Measurements from ENCODE around the gene CDCP2. TPM values are rescaled to one million over a fixed set of nuclear protein-coding genes. Genes with fewer than 3 reads are reported as not detected.

The CDCP2 gene
- total RNA-seq, 4 donors from 2014 or later, result 0.19 TPM; not detected in 3

DNA sequence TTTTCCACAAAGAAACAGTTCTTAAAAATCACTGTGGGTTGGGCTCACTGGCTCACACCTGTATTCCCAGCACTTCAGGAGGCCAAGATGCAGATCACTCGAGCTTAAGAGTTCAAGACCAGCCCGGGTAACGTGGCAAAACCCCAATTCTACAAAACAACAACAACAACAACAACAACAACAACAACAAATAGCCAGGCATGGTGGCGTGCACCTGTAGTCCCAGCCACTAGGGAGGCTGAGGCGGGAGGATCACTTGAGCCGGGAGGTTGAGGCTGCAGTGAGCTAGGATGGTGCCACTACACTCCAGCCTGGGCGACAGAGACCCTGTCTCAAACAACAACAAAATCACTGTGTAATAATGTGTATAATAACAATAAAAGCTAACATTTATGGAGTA is 40.8 kb downstream of the CDCP2 start:
- WGBS, 2 donors, result 84 to 85% methylated on average over 7 of the region's 7 CpGs
- H3K36me3 ChIP-seq, result no peaks in the 10 kb centered on the region
- no peak for DNase-seq
- TF ChIP-seq POLR2A (IDR thresholded peaks at IDR 0.05) (no peak), CTCF (IDR thresholded peaks at IDR 0.05) (no peak)
- H3K9me3 ChIP-seq, result no peaks in the 10 kb centered on the region
- intact Hi-C loops (cut with DNase I), result no loop called here
- no peaks in the 10 kb centered on the region for H3K27me3 ChIP-seq
- no peaks in the 10 kb centered on the region for H3K4me1 ChIP-seq
- no peak overlapping the region for H3K4me3 ChIP-seq
- no peak overlapping the region for H3K27ac ChIP-seq

DNA sequence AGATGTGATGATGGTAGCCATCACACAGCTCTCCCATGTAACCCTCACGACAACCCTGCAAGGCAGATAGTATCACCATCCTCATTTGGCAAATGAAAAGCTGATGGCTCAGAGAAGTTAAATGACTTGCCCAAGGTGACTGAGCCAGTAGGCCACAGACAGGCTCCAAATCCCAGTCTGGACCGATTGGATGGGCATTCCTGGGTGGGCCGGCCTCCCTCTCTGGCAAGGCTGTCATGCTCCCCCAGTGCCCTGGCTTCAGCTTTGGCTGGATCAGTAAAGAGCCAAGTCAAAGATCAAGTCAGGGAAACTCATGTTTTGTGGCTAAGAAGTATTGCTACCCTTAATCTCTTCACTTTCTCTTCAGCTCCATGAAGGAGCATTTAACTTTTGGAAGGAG is 41.2 kb downstream of the CDCP2 start:
- 100% methylated on average over 1 to 2 of the region's 3 CpGs for WGBS, 2 donors
- intact Hi-C loops (cut with DNase I), result no loop called here
- TF ChIP-seq POLR2A (IDR thresholded peaks at IDR 0.05) (no peak), CTCF (IDR thresholded peaks at IDR 0.05) (no peak)
- no peak for DNase-seq
- H3K36me3 ChIP-seq, result no peaks in the 10 kb centered on the region
- no peaks in the 10 kb centered on the region for H3K4me1 ChIP-seq
- H3K27me3 ChIP-seq, result no peaks in the 10 kb centered on the region
- no peaks in the 10 kb centered on the region for H3K9me3 ChIP-seq
- H3K27ac ChIP-seq, result no peak overlapping the region
- no peak overlapping the region for H3K4me3 ChIP-seq

DNA sequence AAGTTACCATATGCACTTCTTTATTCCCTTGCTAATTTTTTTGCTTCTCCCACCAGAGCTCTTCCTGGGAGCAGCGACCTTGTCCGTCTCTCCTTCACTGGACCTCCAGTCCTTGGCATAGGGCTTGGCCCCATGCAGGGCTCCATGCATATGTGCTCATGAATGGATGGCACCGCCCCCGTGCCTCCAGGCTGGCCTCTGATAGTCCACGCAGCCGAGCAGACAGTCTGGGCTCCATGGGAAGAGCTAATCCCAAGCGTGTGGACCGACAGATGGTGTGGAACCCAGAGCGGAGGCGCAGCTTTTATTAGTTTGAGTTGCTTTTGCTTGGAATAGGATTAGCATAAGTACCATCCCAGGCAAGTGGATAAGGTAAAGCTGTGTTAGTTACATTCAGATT is 41.8 kb downstream of the CDCP2 start:
- WGBS, 2 donors, result 89 to 100% methylated on average over 2 to 7 of the region's 10 CpGs
- no peaks in the 10 kb centered on the region for H3K27me3 ChIP-seq
- no peak for TF ChIP-seq POLR2A (IDR thresholded peaks at IDR 0.05)
- no peak for TF ChIP-seq CTCF (IDR thresholded peaks at IDR 0.05)

GRCh38 chr1:54109129-54110090 is 43.4 kb downstream of the CDCP2 start:
- 77 to 78% methylated on average over 5 of the region's 6 CpGs for WGBS, 2 donors
- TF ChIP-seq CTCF (IDR thresholded peaks at IDR 0.05) (no peak), POLR2A (IDR thresholded peaks at IDR 0.05) (no peak)
- DNase-seq, result no peak

More for the DNA sequence above, 41.8 kb downstream of the CDCP2 start:
- no peaks in the 10 kb centered on the region for H3K4me1 ChIP-seq
- H3K9me3 ChIP-seq, result no peaks in the 10 kb centered on the region
- H3K4me3 ChIP-seq, result no peak overlapping the region
- intact Hi-C loops (cut with DNase I), result no loop called here
- no peak overlapping the region for H3K27ac ChIP-seq
- DNase-seq, result no peak
- no peaks in the 10 kb centered on the region for H3K36me3 ChIP-seq

DNA sequence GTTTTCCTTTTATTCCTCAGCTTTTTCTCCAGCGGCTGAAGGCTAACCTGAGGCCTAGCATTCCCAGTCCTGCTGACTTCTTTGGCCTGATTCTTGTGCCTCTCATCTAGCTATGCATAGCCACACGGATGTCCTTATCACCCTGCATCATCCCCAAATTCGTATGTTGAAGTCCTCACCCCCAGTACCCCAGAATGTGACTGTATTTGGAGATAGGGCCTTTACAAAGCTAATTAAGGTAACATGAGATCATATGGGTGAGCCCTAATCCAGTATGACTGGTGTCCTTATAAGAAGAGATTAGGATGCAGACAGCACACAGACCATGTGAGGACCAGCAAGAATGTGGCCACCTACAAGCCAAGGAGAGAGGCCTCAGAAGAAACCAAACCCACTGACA is 44.6 kb downstream of the CDCP2 start:
- Histone ChIP-seq H3K4me3 (no peak overlapping the region), H3K4me1 (no peaks in the 10 kb centered on the region), H3K36me3 (no peaks in the 10 kb centered on the region), H3K27ac (no peak overlapping the region), H3K9me3 (no peaks in the 10 kb centered on the region), H3K27me3 (no peaks in the 10 kb centered on the region)
- DNase-seq, result no peak
- intact Hi-C loops (cut with DNase I), result no loop called here
- WGBS, 2 donors, result 86 to 95% methylated on average over 3 of the region's 3 CpGs
- TF ChIP-seq POLR2A (IDR thresholded peaks at IDR 0.05), result no peak
- no peak for TF ChIP-seq CTCF (IDR thresholded peaks at IDR 0.05)

More at GRCh38 chr1:54109129-54110090, 43.4 kb downstream of the CDCP2 start:
- Histone ChIP-seq H3K27ac (no peak overlapping the region), H3K4me1 (no peaks in the 10 kb centered on the region), H3K36me3 (no peaks in the 10 kb centered on the region), H3K27me3 (no peaks in the 10 kb centered on the region), H3K9me3 (no peaks in the 10 kb centered on the region), H3K4me3 (no peak overlapping the region)
- intact Hi-C loops (cut with DNase I), result no loop called here

Measured in esophagus squamous epithelium (tissue), 5 donors.